Measurements from ENCODE around the gene TM9SF1.

TM9SF1 gene

GRCh38 chr14:24156840-24157239, 38.4 kb downstream of the TM9SF1 start:
- in situ Hi-C loops (cut with HindIII; ENCODE audit: low sequenced_read_pairs): no loop called here

GRCh38 chr14:24155100-24155499, 40.1 kb downstream of the TM9SF1 start:
- in situ Hi-C loops (cut with HindIII; ENCODE audit: low sequenced_read_pairs): no loop called here

- in situ Hi-C loops (cut with HindIII; ENCODE audit: low sequenced_read_pairs): no loop called here
Measured at GRCh38 chr14:24151404-24152080, 43.7 kb downstream of the TM9SF1 start.

- in situ Hi-C loops (cut with HindIII; ENCODE audit: low sequenced_read_pairs): no loop called here
Measured at GRCh38 chr14:24150993-24151392, 44.2 kb downstream of the TM9SF1 start.

GRCh38 chr14:24150567-24150966, 44.7 kb downstream of the TM9SF1 start:
- in situ Hi-C loops (cut with HindIII; ENCODE audit: low sequenced_read_pairs): no loop called here

- in situ Hi-C loops (cut with HindIII; ENCODE audit: low sequenced_read_pairs): no loop called here
Measured at GRCh38 chr14:24150061-24150460, 45.2 kb downstream of the TM9SF1 start.

GRCh38 chr14:24149302-24149969, 45.8 kb downstream of the TM9SF1 start:
- in situ Hi-C loops (cut with HindIII; ENCODE audit: low sequenced_read_pairs): no loop called here

- in situ Hi-C loops (cut with HindIII; ENCODE audit: low sequenced_read_pairs): no loop called here
Measured at GRCh38 chr14:24147761-24148428, 47.3 kb downstream of the TM9SF1 start.

- in situ Hi-C loops (cut with HindIII; ENCODE audit: low sequenced_read_pairs): no loop called here
Measured at GRCh38 chr14:24146978-24147760, 48.1 kb downstream of the TM9SF1 start, which contains the start of gene RNF31. TSS of gene RNF31 (plus strand) at chr14:24147498. CDS start at chr14:24147699, 201 bp downstream.

GRCh38 chr14:24146453-24146977, 48.7 kb downstream of the TM9SF1 start, which contains the start of gene PSME2:
TSS of gene PSME2 (minus strand) at chr14:24146610. CDS start at chr14:24146581, 29 bp downstream.
- in situ Hi-C loops (cut with HindIII; ENCODE audit: low sequenced_read_pairs): no loop called here

- in situ Hi-C loops (cut with HindIII; ENCODE audit: low sequenced_read_pairs): no loop called here
Measured at GRCh38 chr14:24145690-24146452, 49.4 kb downstream of the TM9SF1 start.

- in situ Hi-C loops (cut with HindIII; ENCODE audit: low sequenced_read_pairs): no loop called here
Measured at GRCh38 chr14:24145219-24145618, 50.0 kb downstream of the TM9SF1 start.

- in situ Hi-C loops (cut with HindIII; ENCODE audit: low sequenced_read_pairs): no loop called here
Measured at GRCh38 chr14:24144451-24144850, 50.8 kb downstream of the TM9SF1 start.

GRCh38 chr14:24143511-24143910, 51.7 kb downstream of the TM9SF1 start:
- in situ Hi-C loops (cut with HindIII; ENCODE audit: low sequenced_read_pairs): no loop called here

- in situ Hi-C loops (cut with HindIII; ENCODE audit: low sequenced_read_pairs): no loop called here
Measured at GRCh38 chr14:24141097-24141880, 54.0 kb downstream of the TM9SF1 start, which contains the start of gene EMC9. TSS of gene EMC9 (minus strand) at chr14:24141591. CDS start at chr14:24141304, 287 bp downstream.

GRCh38 chr14:24139272-24139934, 55.8 kb downstream of the TM9SF1 start:
- in situ Hi-C loops (cut with HindIII; ENCODE audit: low sequenced_read_pairs): no loop called here
